ENCODE data around the gene CXCR6.

Gene CXCR6

DNA sequence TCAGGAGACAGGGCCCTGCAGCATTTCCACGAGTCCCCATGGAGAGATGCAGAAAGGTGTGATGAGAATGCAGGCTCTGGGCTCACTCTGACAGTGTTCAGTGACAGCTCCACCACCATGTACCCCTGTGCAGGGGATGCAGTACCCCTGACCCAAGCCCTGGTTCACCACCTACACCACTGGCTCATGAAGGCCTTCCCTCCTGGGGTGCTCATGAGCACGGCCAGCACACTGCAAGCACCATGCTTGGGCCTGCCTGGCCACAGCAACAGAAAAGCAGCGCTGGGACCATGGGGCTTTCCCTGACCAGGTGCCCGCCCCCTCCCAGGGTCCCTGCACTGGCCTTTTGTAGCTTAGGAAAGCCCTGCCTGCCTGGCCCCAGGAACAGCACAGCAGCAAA, 6.2 kb downstream of the CXCR6 start:
- no peak for DNase-seq

- DNase-seq = no peak
These were observed 6.9 kb downstream of the CXCR6 start for GRCh38 chr3:45950131-45950530.

GRCh38 chr3:45950686-45951600, 7.7 kb downstream of the CXCR6 start:
- DNase-seq = peak; percentile 25

- DNase-seq = no peak
These were observed 8.7 kb downstream of the CXCR6 start for GRCh38 chr3:45951946-45952345.

DNA sequence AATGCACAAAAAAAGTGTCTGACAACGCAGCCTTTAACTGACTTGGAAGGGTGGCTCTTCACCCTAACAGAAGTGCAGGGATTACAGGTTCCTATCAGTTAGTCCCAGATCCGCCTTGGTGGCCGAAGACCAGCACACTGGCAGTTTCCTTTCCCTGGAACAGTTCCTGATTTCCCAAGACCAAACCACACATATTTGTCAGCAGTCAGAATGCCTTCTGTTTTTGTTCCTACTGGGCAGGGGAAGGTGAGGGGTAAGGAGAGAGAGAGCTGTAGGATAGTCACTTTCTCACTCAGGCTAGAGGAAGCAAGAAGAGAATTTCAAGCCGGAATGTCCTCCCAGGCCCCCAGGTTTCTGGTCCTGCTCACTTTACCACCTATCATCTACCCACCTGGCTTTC, 9.2 kb downstream of the CXCR6 start:
- no peak for DNase-seq

- DNase-seq = no peak
These were observed 10.3 kb downstream of the CXCR6 start for GRCh38 chr3:45953536-45953935.

DNA sequence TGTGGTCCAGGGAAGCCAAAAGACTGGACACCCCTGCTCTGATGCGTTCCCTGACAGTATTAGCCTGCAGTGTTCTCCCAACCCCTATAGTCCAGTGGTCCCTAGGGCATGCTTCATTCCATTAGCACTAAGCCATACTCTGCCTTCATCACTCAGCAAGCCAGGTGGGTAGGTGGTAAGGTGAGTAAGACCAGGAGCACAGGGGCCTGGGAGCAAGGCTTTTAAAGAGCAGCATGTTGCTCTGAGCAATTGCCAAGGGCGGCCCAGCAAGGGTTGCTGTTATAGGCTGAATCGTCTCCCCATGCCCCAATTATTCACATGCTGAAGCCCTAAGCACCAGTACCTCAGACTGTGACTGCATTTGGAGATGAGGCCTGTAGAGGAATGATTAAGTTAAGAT, 11.0 kb downstream of the CXCR6 start:
- no peak for DNase-seq

DNA sequence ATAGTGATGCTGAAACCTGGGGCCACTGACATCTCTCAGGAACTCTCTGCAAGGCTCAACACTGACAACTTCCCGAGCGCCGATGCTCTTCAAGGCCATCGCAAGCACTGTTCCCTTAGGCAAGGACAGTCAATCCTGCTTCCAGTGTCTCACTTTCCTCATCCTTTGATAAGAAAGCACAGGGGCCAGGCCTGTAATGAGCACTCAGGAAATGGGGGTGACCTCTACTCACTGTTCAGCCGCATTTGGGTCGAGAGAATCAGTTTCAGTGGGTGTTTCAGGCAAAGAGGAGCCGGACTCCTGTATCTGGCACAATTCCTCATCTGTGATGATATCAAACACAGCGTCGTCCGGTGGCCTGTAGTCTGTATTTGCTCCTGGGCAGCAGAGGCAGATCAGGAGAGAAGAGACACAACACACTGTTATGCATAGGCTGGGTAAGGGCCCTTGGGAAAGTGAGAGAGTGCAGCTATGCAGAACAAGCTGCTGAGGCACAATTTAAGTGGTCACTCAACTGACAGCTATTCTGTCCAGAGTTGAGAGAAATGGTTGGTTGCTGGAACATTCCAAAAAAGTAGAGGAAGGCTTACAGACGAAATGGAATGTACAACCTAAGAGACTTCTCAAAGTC, 11.9 kb downstream of the CXCR6 start:
- DNase-seq = no peak

- no peak for DNase-seq
These were observed 12.4 kb downstream of the CXCR6 start for GRCh38 chr3:45955706-45956105.

- DNase-seq = no peak
These were observed 14.3 kb downstream of the CXCR6 start for GRCh38 chr3:45957586-45957985.

GRCh38 chr3:45958321-45958791, 15.1 kb downstream of the CXCR6 start:
- no peak for DNase-seq

DNA sequence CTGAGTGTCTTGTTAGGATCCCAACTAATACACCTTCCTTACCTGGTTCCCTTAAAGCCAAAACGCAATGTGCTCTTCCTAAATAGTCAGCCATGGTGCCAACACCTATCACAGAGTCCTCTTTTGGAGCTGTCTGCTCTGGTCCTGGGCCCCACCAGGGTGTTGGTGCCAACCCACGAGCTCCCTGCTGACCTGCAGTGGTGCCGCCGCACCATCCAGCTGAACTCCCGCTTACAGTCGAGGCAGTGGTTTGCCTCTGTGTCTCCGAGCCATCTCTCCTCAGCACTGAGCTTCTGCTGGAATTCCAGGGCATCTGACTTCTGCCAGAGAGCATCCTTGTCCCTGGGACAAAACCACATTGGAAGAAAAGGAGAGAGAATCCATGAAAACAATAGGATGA, 15.9 kb downstream of the CXCR6 start:
- no peak for DNase-seq

DNA sequence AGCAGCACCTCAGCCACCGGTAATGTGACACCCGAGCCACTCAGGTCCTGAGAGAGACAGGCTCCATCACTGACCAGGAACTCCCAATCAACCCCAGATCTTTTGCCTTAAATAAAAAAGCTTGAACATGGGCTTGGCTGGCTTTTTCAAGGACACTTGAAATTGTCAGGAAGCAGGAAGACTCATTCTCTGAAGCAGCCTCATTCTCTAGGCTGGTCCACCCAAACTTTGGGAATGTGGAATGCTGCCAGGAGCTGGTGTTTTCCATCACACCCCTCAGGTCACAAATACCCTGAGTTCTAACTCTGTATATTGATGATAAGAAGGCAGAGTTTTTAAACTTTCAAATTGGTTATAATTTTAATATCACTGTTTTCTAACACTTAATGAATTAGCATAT, 17.0 kb downstream of the CXCR6 start:
- DNase-seq = no peak

GRCh38 chr3:45962033-45962432, 18.8 kb downstream of the CXCR6 start:
- DNase-seq = no peak

- no peak for DNase-seq
These were observed 20.9 kb downstream of the CXCR6 start for GRCh38 chr3:45964139-45964538.

- DNase-seq = no peak
These were observed 22.0 kb downstream of the CXCR6 start for GRCh38 chr3:45965253-45965652.

DNA sequence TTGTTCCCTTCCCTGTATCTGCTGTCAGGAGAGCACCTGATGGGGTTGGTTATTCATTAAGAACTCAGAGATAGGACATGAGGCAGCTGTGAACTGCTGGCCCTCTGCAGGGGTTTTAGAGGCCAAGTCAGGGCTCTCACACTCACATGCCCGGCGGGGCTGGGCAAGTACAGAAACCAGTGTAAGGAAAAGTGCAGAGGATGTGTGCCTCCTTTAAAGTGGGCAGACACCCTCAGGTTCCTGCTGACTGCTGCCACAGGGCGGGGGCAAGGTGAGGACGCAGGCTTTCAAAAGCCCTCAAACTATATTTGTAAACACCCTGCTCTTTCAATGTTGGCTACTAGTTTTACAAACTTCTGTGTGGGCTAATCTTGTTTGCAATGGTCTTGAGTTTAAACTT, 22.4 kb downstream of the CXCR6 start:
- no peak for DNase-seq

DNA sequence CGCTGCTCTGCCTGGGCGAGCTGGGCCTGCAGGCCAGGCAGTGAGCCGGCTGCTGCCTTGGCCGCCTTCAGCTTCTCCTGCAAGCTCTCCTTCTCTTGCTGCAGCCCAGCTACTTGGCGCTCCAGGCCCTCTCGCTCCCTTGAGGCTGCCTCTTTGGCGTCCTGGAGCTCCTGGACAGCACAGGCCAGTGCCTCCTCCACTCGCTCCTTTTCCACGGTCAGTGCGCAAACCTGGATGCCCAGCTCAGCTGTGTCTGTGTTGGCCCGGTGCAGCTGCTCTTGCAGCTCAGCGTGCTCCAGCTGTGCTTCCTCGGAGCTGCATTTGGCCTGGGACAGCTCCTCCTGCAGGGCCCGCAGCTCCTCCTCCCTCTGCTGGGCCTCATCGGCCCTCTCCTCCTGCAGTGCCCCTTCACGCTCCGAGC, 23.1 kb downstream of the CXCR6 start:
- no peak for DNase-seq

GRCh38 chr3:45966950-45967640, 23.8 kb downstream of the CXCR6 start:
- DNase-seq = no peak

- DNase-seq = no peak
These were observed 24.5 kb downstream of the CXCR6 start for GRCh38 chr3:45967724-45968123.

- DNase-seq = no peak
These were observed 24.9 kb downstream of the CXCR6 start for GRCh38 chr3:45968149-45968548.

GRCh38 chr3:45968706-45969105, 25.4 kb downstream of the CXCR6 start:
- DNase-seq = no peak

GRCh38 chr3:45969116-45969515, 25.9 kb downstream of the CXCR6 start:
- no peak for DNase-seq

DNA sequence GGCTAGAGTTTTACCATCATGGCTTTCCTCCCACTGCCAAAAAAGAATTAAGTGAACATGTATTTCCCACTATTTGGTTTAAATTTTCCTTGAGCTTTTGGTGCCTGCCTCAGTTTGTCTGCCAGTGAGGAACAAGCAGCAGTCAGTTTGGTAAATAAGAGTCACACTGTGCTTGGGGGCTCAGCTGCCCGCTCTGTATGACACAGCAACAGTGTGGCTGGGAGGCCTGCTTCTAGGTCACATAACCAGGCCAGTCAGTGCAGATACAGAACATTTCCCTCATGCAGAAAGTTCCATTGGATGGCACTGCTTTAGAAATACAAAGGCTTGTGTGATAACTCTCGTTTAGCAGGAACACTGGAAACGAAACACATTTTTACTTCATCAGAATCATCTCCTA, 26.7 kb downstream of the CXCR6 start:
- no peak for DNase-seq

All from CD4-positive, alpha-beta T cell treated with Interleukin-15 for 1 hour (primary cell).